SK-N-SH (cell line): Measurements from ENCODE around the gene PLEKHA8. TPM values are rescaled to one million over a fixed set of nuclear protein-coding genes. Genes with fewer than 3 reads are reported as not detected.
A peak's percentile ranks its signal among the peaks of the same experiment; 100 is the strongest.

Experiments
- CTCF ChIA-PET: fragments of 300-600, 350-600 bp; formaldehyde crosslinking; extraction: SDS; loops from one replicate; lab custom pipeline; 2021; lab: Yijun Ruan, JAX
- POLR2A ChIA-PET: fragments of 350-600 bp; sonication (Branson Sonifier 250); formaldehyde crosslinking; extraction: SDS; loops from one replicate; lab custom pipeline; 2020; ENCODE audit warnings: antibody characterized with exemption, inconsistent platforms; lab: Yijun Ruan, JAX
- DNase-seq: peaks from one replicate; pipeline ENCODE4 v3.0.0; 2012
- H2AFZ ChIP-seq: fragments of 200-600 bp; sonication (generic); 2 replicates; pipeline ENCODE4 v1.8.1; 2016; ENCODE audit warnings: antibody characterized with exemption, mild to moderate bottlenecking, low read depth
- H3F3A ChIP-seq: fragments of 200-600 bp; sonication (generic); replicated peaks from 2 replicates; pipeline ENCODE3; 2016; ENCODE audit warnings: antibody characterized with exemption, mild to moderate bottlenecking; ENCODE audit not compliant: insufficient read depth
- H3K27ac ChIP-seq, 2 experiments: fragments of 200-500 bp in 1 of 2; fragments of 200-600 bp in 1 of 2; sonication (Bioruptor generic) in 1 of 2; sonication (generic), shearing (Covaris generic) in 1 of 2; 2 replicates each; pipeline versions ENCODE4 v1.5.1 to v1.6.1; 2014 to 2016; ENCODE audit warnings: low read depth in 2 of 2, inconsistent platforms in 1 of 2, low read length in 1 of 2, mild to moderate bottlenecking in 1 of 2, mixed read lengths in 1 of 2
- H3K27me3 ChIP-seq: fragments of 200-600 bp; sonication (generic), shearing (Covaris generic); 2 replicates; pipeline ENCODE4 v1.6.1; 2016; ENCODE audit warnings: mixed run types; ENCODE audit not compliant: insufficient read depth
- H3K36me3 ChIP-seq, 2 experiments: fragments of 200-500 bp in 1 of 2; fragments of 200-600 bp in 1 of 2; sonication (Bioruptor generic) in 1 of 2; sonication (generic) in 1 of 2; replicated peaks in 1 of 2; 2 replicates each; pipeline versions ENCODE3 to v1.5.1; 2014 to 2016; ENCODE audit warnings: low read length in 1 of 2, mild to moderate bottlenecking in 1 of 2; ENCODE audit not compliant: insufficient read depth in 2 of 2, control insufficient read depth in 1 of 2
- H3K4me1 ChIP-seq, 2 experiments: fragments of 200-500 bp in 1 of 2; fragments of 200-600 bp in 1 of 2; sonication (Bioruptor generic) in 1 of 2; sonication (generic), shearing (Covaris generic) in 1 of 2; 2 replicates each; pipeline versions ENCODE4 v1.5.1 to v1.6.1; 2014 to 2016; ENCODE audit warnings: low read depth in 1 of 2, low read length in 1 of 2, mixed run types in 1 of 2; ENCODE audit not compliant: insufficient read depth in 2 of 2, control insufficient read depth in 1 of 2
- H3K4me2 ChIP-seq: fragments of 200-600 bp; sonication (generic), shearing (Covaris generic); 2 replicates; pipeline ENCODE4 v1.6.1; 2017; ENCODE audit warnings: mixed run types
- H3K4me3 ChIP-seq, 2 experiments: fragments of 200-500 bp in 1 of 2; fragments of 200-600 bp in 1 of 2; sonication (Bioruptor generic) in 1 of 2; sonication (generic), shearing (Covaris generic) in 1 of 2; 2 replicates each; pipeline versions ENCODE4 v1.5.1 to v1.8.1; 2014 to 2016; ENCODE audit warnings: low read depth in 2 of 2, inconsistent platforms in 1 of 2, low read length in 1 of 2, mild to moderate bottlenecking in 1 of 2, mixed read lengths in 1 of 2, moderate library complexity in 1 of 2
- H3K79me2 ChIP-seq: fragments of 200-600 bp; sonication (generic); 2 replicates; pipeline ENCODE4 v1.8.1; 2017; ENCODE audit warnings: mild to moderate bottlenecking; ENCODE audit not compliant: insufficient read depth
- H3K9ac ChIP-seq: fragments of 200-600 bp; sonication (generic); 2 replicates; pipeline ENCODE4 v1.6.1; 2017; ENCODE audit warnings: mixed run types
- H3K9me2 ChIP-seq: fragments of 200-600 bp; sonication (generic); 2 replicates; pipeline ENCODE4 v1.6.1; 2017; ENCODE audit warnings: mixed run types
- H3K9me3 ChIP-seq: fragments of 200-600 bp; sonication (generic); 2 replicates; pipeline ENCODE4 v1.6.1; 2017; ENCODE audit warnings: mixed run types, mild to moderate bottlenecking, moderate library complexity
- H4K20me1 ChIP-seq: fragments of 200-600 bp; sonication (generic); 2 replicates; pipeline ENCODE4 v1.6.1; 2017; ENCODE audit warnings: mild to moderate bottlenecking, mixed run types; ENCODE audit not compliant: insufficient read depth
- CTCF ChIP-seq: fragments of 200-600 bp; sonication (generic); IDR thresholded peaks from 2 replicates; pipeline ENCODE4 v1.6.1; 2017; ENCODE audit warnings: antibody characterized with exemption, mild to moderate bottlenecking, moderate library complexity
- ELF1 ChIP-seq: IDR thresholded peaks from 2 replicates; pipeline ENCODE4 v1.4.0; 2012
- FOXJ3 ChIP-seq: sonication (generic); formaldehyde crosslinking; IDR thresholded peaks from 2 replicates; pipeline ENCODE4 v1.5.1; 2020; ENCODE audit warnings: mild to moderate bottlenecking, missing genetic modification reagents
- FOXM1 ChIP-seq: IDR thresholded peaks from 2 replicates; pipeline ENCODE4 v1.4.0; 2012; ENCODE audit warnings: low read depth, mild to moderate bottlenecking
- GABPA ChIP-seq: IDR thresholded peaks from 2 replicates; pipeline ENCODE4 v1.4.0; 2012; ENCODE audit warnings: low read depth, mild to moderate bottlenecking
- GATA2 ChIP-seq: sonication (generic); formaldehyde crosslinking; IDR thresholded peaks from 2 replicates; pipeline ENCODE4 v1.5.0; 2020; ENCODE audit warnings: mild to moderate bottlenecking, missing genetic modification reagents
- IRF3 ChIP-seq: fragments of 150-350 bp; IDR thresholded peaks from 2 replicates; pipeline ENCODE4 v1.6.1; 2016; ENCODE audit warnings: mild to moderate bottlenecking, low read depth, low read length
- MAX ChIP-seq: IDR thresholded peaks from 2 replicates; pipeline ENCODE4 v1.4.0; 2012; ENCODE audit warnings: low read depth
- MEF2A ChIP-seq: IDR thresholded peaks from 2 replicates; pipeline ENCODE4 v1.4.0; 2012; ENCODE audit warnings: low read depth, borderline replicate concordance
- NRF1 ChIP-seq: IDR thresholded peaks from 2 replicates; pipeline ENCODE4 v1.6.1; 2012; ENCODE audit warnings: low read depth, mild to moderate bottlenecking, low read length
- RCOR1 ChIP-seq: fragments of 150-350 bp; IDR thresholded peaks from 2 replicates; pipeline ENCODE4 v1.6.1; 2017; ENCODE audit warnings: antibody characterized with exemption, low read length
- REST ChIP-seq: IDR thresholded peaks from 2 replicates; pipeline ENCODE4 v1.6.1; 2012; ENCODE audit warnings: mild to moderate bottlenecking, low read depth, low read length, moderate library complexity
- RXRA ChIP-seq: IDR thresholded peaks from 2 replicates; pipeline ENCODE4 v1.4.0; 2012; ENCODE audit warnings: low read depth, mild to moderate bottlenecking, borderline replicate concordance
- SIN3A ChIP-seq: IDR thresholded peaks from 2 replicates; pipeline ENCODE4 v1.6.1; 2012; ENCODE audit warnings: low read depth, mild to moderate bottlenecking, low read length, moderate library complexity, borderline replicate concordance
- SMC3 ChIP-seq: IDR thresholded peaks from 2 replicates; pipeline ENCODE4 v1.6.1; 2012; ENCODE audit warnings: low read depth, low read length, improper control_type of control experiment
- TCF12 ChIP-seq: IDR thresholded peaks from 2 replicates; pipeline ENCODE4 v1.4.0; 2012
- TEAD4 ChIP-seq: IDR thresholded peaks from 2 replicates; pipeline ENCODE4 v1.4.0; 2012; ENCODE audit warnings: mild to moderate bottlenecking, borderline replicate concordance; ENCODE audit not compliant: insufficient read depth
- USF2 ChIP-seq: fragments of 150-350 bp; IDR thresholded peaks from 2 replicates; pipeline ENCODE4 v1.6.1; 2017; ENCODE audit warnings: antibody characterized with exemption, low read length, low read depth, borderline replicate concordance
- YY1 ChIP-seq: IDR thresholded peaks from 2 replicates; pipeline ENCODE4 v1.4.0; 2012; ENCODE audit warnings: low read depth, mild to moderate bottlenecking
- WGBS: methylation state at CpG from one replicate; pipeline ENCODE4 v1.1.6; 2017; ENCODE audit warnings: low lambda C conversion rate; 5-methylcytosine and 5-hydroxymethylcytosine counted together
- polyA plus RNA-seq, 3 experiments: library from polyadenylated mRNA; depleted of rRNA; stranded (reverse); fragments of >200 nt; gene quantifications; 2 replicates each; pipeline ENCODE4 v1.2.3, GENCODE V29; 2012
- TF ChIP-seq, protein P1 (sequence below): IDR thresholded peaks from 2 replicates; pipeline ENCODE4 v1.4.0; 2012; ENCODE audit warnings: low read depth, borderline replicate concordance

Gene PLEKHA8
- polyA plus RNA-seq, 1 of the 3 experiments (the other 2 are of a cell fraction): 4.9 TPM

GRCh38 chr7:30160329-30160728 lies 132.1 kb downstream of the PLEKHA8 start (continued):
- no peak for TF ChIP-seq IRF3
- TF ChIP-seq TCF12: no peak
- TF ChIP-seq GABPA: no peak
- no peak for TF ChIP-seq SIN3A
- no peak for TF ChIP-seq USF2

GRCh38 chr7:30162133-30162532 lies 133.9 kb downstream of the PLEKHA8 start:
- no peaks in the 10 kb centered on the region for H3K9me2 ChIP-seq
- CTCF ChIA-PET: interaction anchor here (0.6 to 1.7 kb wide), 6 partner anchors 11 to 403 kb away, joined by 3 to 10 read pairs (median 4); no protein-coding TSS in a partner anchor
- peaks cover 0 to 4% of the 10 kb centered on the region in 2 experiments for H3K36me3 ChIP-seq
- POLR2A ChIA-PET: no interaction called here
- H3K79me2 ChIP-seq: no peaks in the 10 kb centered on the region
- no peaks in the 10 kb centered on the region for H3K27me3 ChIP-seq
- H4K20me1 ChIP-seq: no peaks in the 10 kb centered on the region
- peak overlapping the region in 1 of 2 experiments; percentile 77; a peak in 2 of 4 replicates for H3K27ac ChIP-seq
- peaks cover 9 to 11% of the 10 kb centered on the region in 2 experiments for H3K4me1 ChIP-seq
- H3K9ac ChIP-seq: peak overlapping the region; percentile 54
- no peaks in the 10 kb centered on the region for H3K9me3 ChIP-seq
- peak overlapping the region; percentile 77; the same call in 1 of the 2 replicates for H2AFZ ChIP-seq
- peak overlapping the region in 1 of 2 experiments; percentile 35; a peak in 1 of 4 replicates for H3K4me3 ChIP-seq
- TF ChIP-seq, protein P1, sequence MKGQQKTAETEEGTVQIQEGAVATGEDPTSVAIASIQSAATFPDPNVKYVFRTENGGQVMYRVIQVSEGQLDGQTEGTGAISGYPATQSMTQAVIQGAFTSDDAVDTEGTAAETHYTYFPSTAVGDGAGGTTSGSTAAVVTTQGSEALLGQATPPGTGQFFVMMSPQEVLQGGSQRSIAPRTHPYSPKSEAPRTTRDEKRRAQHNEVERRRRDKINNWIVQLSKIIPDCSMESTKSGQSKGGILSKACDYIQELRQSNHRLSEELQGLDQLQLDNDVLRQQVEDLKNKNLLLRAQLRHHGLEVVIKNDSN: no peak
- TF ChIP-seq NRF1 (no peak), YY1 (no peak), IRF3 (no peak), RXRA (no peak), MEF2A (no peak), GATA2 (CRISPR knock-in tag) (no peak), SIN3A (no peak), TEAD4 (no peak), REST (no peak), RCOR1 (no peak), CTCF (no peak), MAX (no peak), FOXJ3 (CRISPR knock-in tag) (no peak), SMC3 (no peak), ELF1 (no peak), FOXM1 (no peak)
- DNase-seq: no peak
- H3F3A ChIP-seq: peaks cover 9% of the 10 kb centered on the region
- peak overlapping the region; percentile 73 for H3K4me2 ChIP-seq
- WGBS: 86% methylated on average over 3 of the region's 3 CpGs
